NCI-H2107 (cell line): ENCODE data around the gene USP24.
"Not testable (repeated sequence)": the region's sequence is repeated elsewhere in the genome, so short reads cannot be mapped to it uniquely, and the experiment has no call there.

Experiments used
- DNase-seq: peaks from one replicate; lab custom pipeline; 2025; lab: John Stamatoyannopoulos, UW

USP24 gene

GRCh38 chr1:55037733-55038551, 177.2 kb downstream of the USP24 start:
- no peak for DNase-seq

- no peak for DNase-seq
These were observed 179.3 kb downstream of the USP24 start for GRCh38 chr1:55035904-55036303.

DNA sequence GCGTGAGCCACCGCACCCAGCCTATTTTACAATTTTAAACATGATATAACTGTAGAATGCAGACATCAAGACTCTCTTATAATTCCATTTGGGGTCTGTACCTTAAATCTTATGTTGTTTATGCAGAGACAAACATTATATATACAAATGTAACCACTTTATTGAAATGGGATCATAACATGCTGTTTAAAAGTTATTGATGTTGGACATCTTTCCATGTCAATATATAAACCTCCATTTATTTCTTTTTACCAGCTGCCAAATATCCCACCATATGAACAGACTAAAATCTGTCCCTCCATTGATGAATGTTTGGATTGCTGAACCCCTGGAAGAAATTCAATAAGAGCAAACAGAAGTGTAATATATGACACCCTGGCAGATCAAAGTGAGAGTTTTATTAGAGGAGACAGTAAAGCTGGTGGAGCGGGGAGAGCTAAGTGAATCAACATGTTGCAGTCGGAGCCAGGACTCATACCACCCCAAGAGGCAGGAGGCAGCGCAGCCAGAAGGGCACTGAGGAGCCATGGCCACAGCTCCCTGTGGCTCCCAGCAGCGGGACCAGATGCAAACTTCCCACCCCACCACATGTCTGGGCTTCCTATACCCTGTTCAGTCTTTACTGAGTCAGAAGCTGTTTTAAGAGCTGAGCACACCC, 180.6 kb downstream of the USP24 start:
- no peak for DNase-seq

GRCh38 chr1:55033265-55033614, 181.9 kb downstream of the USP24 start:
- no peak for DNase-seq

GRCh38 chr1:55031098-55031497, 184.1 kb downstream of the USP24 start:
- DNase-seq, result not testable (repeated sequence)

DNA sequence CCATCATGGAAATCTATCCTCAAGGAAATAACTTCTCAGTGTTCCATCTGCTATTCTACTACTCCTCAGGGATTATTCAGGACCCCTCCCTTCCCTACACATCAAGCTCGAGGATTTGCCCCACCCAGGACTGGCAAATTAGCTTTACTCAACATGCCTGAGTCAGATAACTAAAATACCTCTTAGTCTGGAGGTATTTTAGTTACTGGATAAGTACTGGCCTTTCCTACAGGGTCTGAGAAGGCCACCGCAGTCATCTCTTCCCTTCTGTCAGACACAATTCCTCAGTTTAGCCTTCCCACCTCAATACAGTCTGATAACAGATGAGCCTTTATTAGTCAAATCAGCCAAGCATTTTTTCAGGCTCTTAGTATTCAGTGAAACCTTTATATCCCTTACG, 188.5 kb downstream of the USP24 start:
- not testable (repeated sequence) for DNase-seq

- DNase-seq, result not testable (repeated sequence)
These were observed 191.0 kb downstream of the USP24 start for GRCh38 chr1:55024163-55024562.

GRCh38 chr1:55021942-55022546, 193.1 kb downstream of the USP24 start:
- peak; percentile 89 for DNase-seq

GRCh38 chr1:55018395-55018794, 196.8 kb downstream of the USP24 start:
- DNase-seq, result no peak
